Neural cell (in vitro differentiated cells): ENCODE measurements around the gene NSMCE1. TPM values are rescaled to one million over a fixed set of nuclear protein-coding genes. Genes with fewer than 3 reads are reported as not detected.

Source experiments
- H2AFZ ChIP-seq: fragments of 200-600, 300-800 bp; sonication (generic), shearing (Covaris generic); 2 replicates; pipeline ENCODE4 v1.6.0; 2014; ENCODE audit warnings: low read depth, mild to moderate bottlenecking, antibody characterized with exemption, low read length, moderate library complexity
- H3F3A ChIP-seq: fragments of 200-600 bp; shearing (Covaris generic); 2 replicates; pipeline ENCODE4 v1.6.1; 2016; ENCODE audit warnings: mild to moderate bottlenecking, moderate library complexity, mixed read lengths, antibody characterized with exemption, low read length; ENCODE audit not compliant: insufficient read depth, poor library complexity, severe bottlenecking
- H3K27ac ChIP-seq: fragments of 200-600, 300-800 bp; sonication (generic), shearing (Covaris generic); 2 replicates; pipeline ENCODE4 v1.5.1; 2014; ENCODE audit warnings: mild to moderate bottlenecking, low read length, moderate library complexity
- H3K27me3 ChIP-seq: fragments of 300-800, 200-600 bp; sonication (generic), shearing (Covaris generic); 2 replicates; pipeline ENCODE4 v1.6.0; 2014; ENCODE audit warnings: mild to moderate bottlenecking, low read depth, low read length, moderate library complexity; ENCODE audit not compliant: insufficient read depth
- H3K36me3 ChIP-seq: fragments of 300-800, 200-600 bp; sonication (generic), shearing (Covaris generic); 2 replicates; pipeline ENCODE4 v1.5.1; 2014; ENCODE audit warnings: mild to moderate bottlenecking, antibody characterized with exemption, low read length, moderate library complexity; ENCODE audit not compliant: insufficient read depth
- H3K4me2 ChIP-seq: fragments of 300-800, 200-600 bp; sonication (generic), shearing (Covaris generic); 2 replicates; pipeline ENCODE4 v1.6.0; 2014; ENCODE audit warnings: mild to moderate bottlenecking, low read length
- H3K4me3 ChIP-seq: fragments of 300-800, 200-600 bp; sonication (generic), shearing (Covaris generic); 2 replicates; pipeline ENCODE4 v1.5.1; 2014; ENCODE audit warnings: mild to moderate bottlenecking, low read length, moderate library complexity
- H3K79me2 ChIP-seq: fragments of 200-600 bp; shearing (Covaris generic); replicated peaks from 2 replicates; pipeline ENCODE4 v1.6.0; 2014; ENCODE audit warnings: mild to moderate bottlenecking, low read length, moderate library complexity; ENCODE audit not compliant: insufficient read depth
- H3K9ac ChIP-seq: fragments of 300-800, 200-600 bp; sonication (generic), shearing (Covaris generic); 2 replicates; pipeline ENCODE4 v1.6.1; 2016; ENCODE audit warnings: mild to moderate bottlenecking, low read length, mixed read lengths
- H3K9me2 ChIP-seq: fragments of 200-600 bp; shearing (Covaris generic); 2 replicates; pipeline ENCODE4 v1.6.1; 2016; ENCODE audit warnings: mild to moderate bottlenecking, low read length, mixed read lengths; ENCODE audit not compliant: insufficient read depth
- H3K9me3 ChIP-seq: fragments of 200-600, 300-800 bp; sonication (generic), shearing (Covaris generic); 2 replicates; pipeline ENCODE4 v1.6.1; 2016; ENCODE audit warnings: mild to moderate bottlenecking, mixed run types, low read length, moderate library complexity, mixed read lengths
- H4K20me1 ChIP-seq: fragments of 200-600 bp; shearing (Covaris generic); 2 replicates; pipeline ENCODE4 v1.6.1; 2016; ENCODE audit warnings: mild to moderate bottlenecking, mixed run types; ENCODE audit not compliant: insufficient read depth
- CTCF ChIP-seq: fragments of 450-650 bp; IDR thresholded peaks from 2 replicates; pipeline ENCODE4 v1.5.1; 2014; ENCODE audit warnings: antibody characterized with exemption, mild to moderate bottlenecking, moderate library complexity; ENCODE audit not compliant: poor library complexity, severe bottlenecking
- EP300 ChIP-seq: fragments of 450-650 bp; conservative IDR thresholded peaks from 2 replicates; pipeline ENCODE4 v1.6.1; 2014; ENCODE audit warnings: antibody characterized with exemption, mild to moderate bottlenecking, moderate library complexity; ENCODE audit not compliant: poor library complexity, severe bottlenecking
- EZH2 ChIP-seq: fragments of 200-600, 300-800 bp; shearing (Covaris generic), sonication (generic); IDR thresholded peaks from 2 replicates; pipeline ENCODE4 v1.6.1; 2014; ENCODE audit warnings: antibody characterized with exemption, low read length, borderline replicate concordance, mild to moderate bottlenecking; ENCODE audit not compliant: insufficient read depth, poor library complexity, severe bottlenecking
- MXI1 ChIP-seq: fragments of 450-650 bp; conservative IDR thresholded peaks from 2 replicates; pipeline ENCODE4 v1.6.1; 2014; ENCODE audit warnings: antibody characterized with exemption, mild to moderate bottlenecking; ENCODE audit not compliant: poor library complexity, severe bottlenecking
- POLR2AphosphoS5 ChIP-seq: IDR thresholded peaks from 2 replicates; pipeline ENCODE4 v1.6.1; 2012
- RAD21 ChIP-seq: fragments of 450-650 bp; conservative IDR thresholded peaks from 2 replicates; pipeline ENCODE4 v1.6.1; 2014; ENCODE audit warnings: antibody characterized with exemption, mild to moderate bottlenecking, moderate library complexity
- REST ChIP-seq: IDR thresholded peaks from 2 replicates; pipeline ENCODE4 v1.6.1; 2012; ENCODE audit warnings: borderline replicate concordance
- SMC3 ChIP-seq: fragments of 450-650 bp; conservative IDR thresholded peaks from 2 replicates; pipeline ENCODE4 v1.6.1; 2014; ENCODE audit warnings: antibody characterized with exemption, mild to moderate bottlenecking, moderate library complexity; ENCODE audit not compliant: poor library complexity
- TAF1 ChIP-seq: IDR thresholded peaks from 2 replicates; pipeline ENCODE4 v1.6.1; 2012; ENCODE audit warnings: low read depth
- polyA plus RNA-seq: library from polyadenylated mRNA; depleted of rRNA; stranded (reverse); fragments of >200 nt; gene quantifications from 2 replicates; pipeline ENCODE4 v1.2.3, GENCODE V29; 2014

Gene NSMCE1
- polyA plus RNA-seq, 1 donor from 2014 or later, result 11.5 TPM

GRCh38 chr16:27243725-27244362 is 24.7 kb downstream of the NSMCE1 start:
- H3K9me2 ChIP-seq, result no peaks in the 10 kb centered on the region
- no peaks in the 10 kb centered on the region for H4K20me1 ChIP-seq
- no peaks in the 10 kb centered on the region for H3K9me3 ChIP-seq
- no peak overlapping the region for H3K27ac ChIP-seq
- H2AFZ ChIP-seq, result no peak overlapping the region
- H3K4me3 ChIP-seq, result no peak overlapping the region
- no peak overlapping the region for H3K9ac ChIP-seq
- no peaks in the 10 kb centered on the region for H3K79me2 ChIP-seq
- TF ChIP-seq TAF1 (no peak), CTCF (no peak), EP300 (no peak)
- H3K4me2 ChIP-seq, result no peak overlapping the region
- no peaks in the 10 kb centered on the region for H3K27me3 ChIP-seq
- no peaks in the 10 kb centered on the region for H3F3A ChIP-seq
- H3K36me3 ChIP-seq, result no peaks in the 10 kb centered on the region

- Histone ChIP-seq H3K9me2 (no peaks in the 10 kb centered on the region), H3K9me3 (no peaks in the 10 kb centered on the region), H4K20me1 (no peaks in the 10 kb centered on the region), H2AFZ (no peak overlapping the region), H3K36me3 (no peaks in the 10 kb centered on the region), H3F3A (no peaks in the 10 kb centered on the region), H3K9ac (no peak overlapping the region), H3K27me3 (no peaks in the 10 kb centered on the region), H3K4me3 (no peak overlapping the region), H3K4me2 (no peak overlapping the region), H3K27ac (no peak overlapping the region), H3K79me2 (no peaks in the 10 kb centered on the region)
- TF ChIP-seq SMC3, result no peak
- no peak for TF ChIP-seq MXI1
- TF ChIP-seq POLR2AphosphoS5, result no peak
- no peak for TF ChIP-seq EZH2
- no peak for TF ChIP-seq REST
- no peak for TF ChIP-seq RAD21
- TF ChIP-seq EP300, result no peak
- no peak for TF ChIP-seq CTCF
- no peak for TF ChIP-seq TAF1
Observed at GRCh38 chr16:27242868-27243590, 25.5 kb downstream of the NSMCE1 start.
